ENCODE measurements around the gene CREB3L2. TPM values are rescaled to one million over a fixed set of nuclear protein-coding genes. Genes with fewer than 3 reads are reported as not detected.

Gene CREB3L2
- polyA plus RNA-seq, 1 of the 3 experiments (the other 2 are of a cell fraction): 22.9 TPM

GRCh38 chr7:138021889-138022288 lies 20.0 kb upstream of the CREB3L2 start:
- H3K9me2 ChIP-seq: no peaks in the 10 kb centered on the region
- no peaks in the 10 kb centered on the region for H3F3A ChIP-seq (replicated peaks; ENCODE audit: insufficient read depth)
- ChIA-PET POLR2A (no interaction called here), CTCF (interaction anchor here (0.9 to 2.9 kb wide), 3 partner anchors 11 to 19 kb away, joined by 3 to 26 read pairs (median 4); no protein-coding TSS in a partner anchor)
- H3K79me2 ChIP-seq (ENCODE audit: insufficient read depth): no peaks in the 10 kb centered on the region
- no peak for DNase-seq
- H4K20me1 ChIP-seq (ENCODE audit: insufficient read depth): no peaks in the 10 kb centered on the region
- no peak overlapping the region for H3K4me3 ChIP-seq (ENCODE audit: low read depth in 2 of 2, low read length in 1 of 2)
- H3K9me3 ChIP-seq: no peaks in the 10 kb centered on the region
- H3K27me3 ChIP-seq (ENCODE audit: insufficient read depth): no peaks in the 10 kb centered on the region; the same call in 1 of the 2 replicates
- TF ChIP-seq FOSL2 (IDR thresholded peaks at IDR 0.05; ENCODE audit: borderline replicate concordance, low read depth): no peak
- no peak for TF ChIP-seq YY1 (IDR thresholded peaks at IDR 0.05; ENCODE audit: low read depth)
- no peak for TF ChIP-seq ELF1 (IDR thresholded peaks at IDR 0.05)
- no peak for TF ChIP-seq FOXJ3 (CRISPR knock-in tag; IDR thresholded peaks at IDR 0.05)
- no peak for TF ChIP-seq MAX (IDR thresholded peaks at IDR 0.05; ENCODE audit: low read depth)
- no peak for TF ChIP-seq SIN3A (IDR thresholded peaks at IDR 0.05; ENCODE audit: borderline replicate concordance, low read depth, low read length)
- TF ChIP-seq GABPA (IDR thresholded peaks at IDR 0.05; ENCODE audit: low read depth): no peak
- TF ChIP-seq MXI1 (IDR thresholded peaks at IDR 0.05; ENCODE audit: low read depth, low read length): no peak
- no peak for TF ChIP-seq EZH2phosphoT487 (IDR thresholded peaks at IDR 0.05; ENCODE audit: borderline replicate concordance, low read depth)
- TF ChIP-seq REST (IDR thresholded peaks at IDR 0.05; ENCODE audit: low read depth, low read length): no peak
- TF ChIP-seq NFIC (IDR thresholded peaks at IDR 0.05; ENCODE audit: borderline replicate concordance): no peak
- TF ChIP-seq CHD2 (IDR thresholded peaks at IDR 0.05; ENCODE audit: low read length, partially characterized antibody): no peak
- TF ChIP-seq TEAD4 (IDR thresholded peaks at IDR 0.05; ENCODE audit: borderline replicate concordance, insufficient read depth): no peak
- no peak for TF ChIP-seq NRF1 (IDR thresholded peaks at IDR 0.05; ENCODE audit: low read depth, low read length)
- no peak overlapping the region for H2AFZ ChIP-seq (ENCODE audit: low read depth)
- no peaks in the 10 kb centered on the region for H3K36me3 ChIP-seq (replicated peaks in 1 of 2; ENCODE audit: control insufficient read depth in 1 of 2, insufficient read depth in 2 of 2, low read length in 1 of 2)
- no peak overlapping the region for H3K4me2 ChIP-seq
- H3K9ac ChIP-seq: no peak overlapping the region
- WGBS (ENCODE audit: low lambda C conversion rate): 46% methylated on average over 6 of the region's 6 CpGs
- H3K4me1 ChIP-seq (ENCODE audit: control insufficient read depth in 1 of 2, insufficient read depth in 2 of 2, low read depth in 1 of 2, low read length in 1 of 2): no peaks in the 10 kb centered on the region
- no peak overlapping the region for H3K27ac ChIP-seq (ENCODE audit: low read depth in 2 of 2, low read length in 1 of 2)

GRCh38 chr7:138017992-138018391 lies 16.1 kb upstream of the CREB3L2 start:
- WGBS (ENCODE audit: low lambda C conversion rate): 44% methylated on average over 1 of the region's 1 CpG
- Histone ChIP-seq H3K27me3 (ENCODE audit: insufficient read depth) (no peaks in the 10 kb centered on the region), H3K27ac (ENCODE audit: low read depth in 2 of 2, low read length in 1 of 2) (no peak overlapping the region), H3K4me1 (ENCODE audit: control insufficient read depth in 1 of 2, insufficient read depth in 2 of 2, low read depth in 1 of 2, low read length in 1 of 2) (no peaks in the 10 kb centered on the region), H2AFZ (ENCODE audit: low read depth) (no peak overlapping the region), H3K9me2 (no peaks in the 10 kb centered on the region), H3F3A (replicated peaks; ENCODE audit: insufficient read depth) (no peaks in the 10 kb centered on the region), H3K9ac (no peak overlapping the region), H3K79me2 (ENCODE audit: insufficient read depth) (no peaks in the 10 kb centered on the region), H3K9me3 (no peaks in the 10 kb centered on the region), H3K4me3 (ENCODE audit: low read depth in 2 of 2, low read length in 1 of 2) (no peak overlapping the region), H3K36me3 (replicated peaks in 1 of 2; ENCODE audit: control insufficient read depth in 1 of 2, insufficient read depth in 2 of 2, low read length in 1 of 2) (no peaks in the 10 kb centered on the region), H3K4me2 (no peak overlapping the region), H4K20me1 (ENCODE audit: insufficient read depth) (no peaks in the 10 kb centered on the region)
- ChIA-PET POLR2A (interaction anchor here (0.6 kb wide), 1 partner anchor 331 kb away, joined by 3 read pairs; no protein-coding TSS in a partner anchor), CTCF (interaction anchor here (0.8 to 6.4 kb wide), 8 partner anchors 9 to 726 kb away, joined by 3 to 60 read pairs (median 4); partner anchors contain the start of gene CREB3L2)
- TF ChIP-seq TEAD4 (IDR thresholded peaks at IDR 0.05; ENCODE audit: borderline replicate concordance, insufficient read depth) (no peak), RAD21 (IDR thresholded peaks at IDR 0.05; ENCODE audit: low read length) (no peak), EP300 (IDR thresholded peaks at IDR 0.05; ENCODE audit: borderline replicate concordance in 1 of 2, low read depth in 1 of 2, low read length in 1 of 2) (no peak), IRF3 (IDR thresholded peaks at IDR 0.05; ENCODE audit: low read depth, low read length) (no peak), MEF2A (IDR thresholded peaks at IDR 0.05; ENCODE audit: borderline replicate concordance, low read depth) (no peak), EZH2phosphoT487 (IDR thresholded peaks at IDR 0.05; ENCODE audit: borderline replicate concordance, low read depth) (no peak), SMC3 (IDR thresholded peaks at IDR 0.05; ENCODE audit: low read depth, low read length) (no peak), REST (IDR thresholded peaks at IDR 0.05; ENCODE audit: low read depth, low read length) (no peak)
- DNase-seq: no peak

Measured in SK-N-SH (cell line).